ENCODE results near the gene MCRIP2.
"Not testable (repeated sequence)": the region's sequence is repeated elsewhere in the genome, so short reads cannot be mapped to it uniquely, and the experiment has no call there.

MCRIP2 gene

GRCh38 chr16:689175-689897, 47.7 kb downstream of the MCRIP2 start:
- H3K4me3 ChIP-seq (ENCODE audit: low read depth, low read length) = peak overlapping the region; percentile 96
- TF ChIP-seq CTCF (IDR thresholded peaks at IDR 0.05; ENCODE audit: low read depth, low read length, missing control alignments) = no peak
- no peak for DNase-seq (ENCODE audit: low read depth)

- DNase-seq (ENCODE audit: low read depth); H3K4me3 ChIP-seq (ENCODE audit: low read depth, low read length): not testable (repeated sequence)
Measured at GRCh38 chr16:691242-691641, 49.6 kb downstream of the MCRIP2 start.

- no peak overlapping the region for H3K4me3 ChIP-seq (ENCODE audit: low read depth, low read length)
- DNase-seq (ENCODE audit: low read depth) = no peak
- TF ChIP-seq CTCF (IDR thresholded peaks at IDR 0.05; ENCODE audit: low read depth, low read length, missing control alignments) = no peak
Measured at GRCh38 chr16:692356-693108, 50.9 kb downstream of the MCRIP2 start.

- H3K4me3 ChIP-seq (ENCODE audit: low read depth, low read length) = no peak overlapping the region
- TF ChIP-seq CTCF (IDR thresholded peaks at IDR 0.05; ENCODE audit: low read depth, low read length, missing control alignments) = no peak
Measured at GRCh38 chr16:693364-693763, 51.7 kb downstream of the MCRIP2 start.

GRCh38 chr16:693766-694165, 52.1 kb downstream of the MCRIP2 start:
- TF ChIP-seq CTCF (IDR thresholded peaks at IDR 0.05; ENCODE audit: low read depth, low read length, missing control alignments) = no peak
- H3K4me3 ChIP-seq (ENCODE audit: low read depth, low read length) = no peak overlapping the region
- DNase-seq (ENCODE audit: low read depth) = no peak

More at GRCh38 chr16:693364-693763, 51.7 kb downstream of the MCRIP2 start:
- DNase-seq (ENCODE audit: low read depth) = no peak

- no peak for TF ChIP-seq CTCF (IDR thresholded peaks at IDR 0.05; ENCODE audit: low read depth, low read length, missing control alignments)
- H3K4me3 ChIP-seq (ENCODE audit: low read depth, low read length) = 0 out of 2 replicates have a peak overlapping the region, but pooled peaks have one; percentile 49
Measured at GRCh38 chr16:694187-694862, 52.7 kb downstream of the MCRIP2 start.

GRCh38 chr16:694863-695354, 53.3 kb downstream of the MCRIP2 start:
- DNase-seq (ENCODE audit: low read depth) = no peak
- peak overlapping the region; percentile 49; the same call in 1 of the 2 replicates for H3K4me3 ChIP-seq (ENCODE audit: low read depth, low read length)
- TF ChIP-seq CTCF (IDR thresholded peaks at IDR 0.05; ENCODE audit: low read depth, low read length, missing control alignments) = no peak

More at GRCh38 chr16:694187-694862, 52.7 kb downstream of the MCRIP2 start:
- DNase-seq (ENCODE audit: low read depth) = no peak

All from GM12864 (cell line).